HCT116 (cell line): ENCODE measurements around the gene SSU72. TPM values are rescaled to one million over a fixed set of nuclear protein-coding genes. Genes with fewer than 3 reads are reported as not detected.
A peak's percentile ranks its signal among the peaks of the same experiment; 100 is the strongest.

Experiments
- ATAC-seq: fragments of 200-7000 bp; cut with Tn5 transposase; 2 replicates; pipeline ENCODE4 v1.9.1; 2020; ENCODE audit warnings: mild to moderate bottlenecking, moderate library complexity
- BruUV-seq: library from RNA; stranded (reverse); fragments of 400-500 nt; replicated peaks from 2 replicates; lab custom pipeline; 2021; lab: Mats Ljungman, UMichigan
- CTCF ChIA-PET: fragments of 300-600 bp; sonication (Branson Sonifier 250); formaldehyde crosslinking; loops from one replicate; lab custom pipeline; 2021; ENCODE audit warnings: antibody characterized with exemption; lab: Charles Lee
- POLR2A ChIA-PET: fragments of 300-600, 350-600 bp; sonication (Branson Sonifier 250); formaldehyde crosslinking; loops from one replicate; lab custom pipeline; 2021; ENCODE audit warnings: antibody characterized with exemption; lab: Charles Lee
- RAD21 ChIA-PET, 2 experiments: fragments of 300-600 bp; sonication (Branson Sonifier 250); formaldehyde crosslinking; loops; one replicate each; lab custom pipeline; 2023; ENCODE audit warnings: low total read pairs in 2 of 2; ENCODE audit not compliant: uncharacterized antibody in 2 of 2, unreplicated experiment in 2 of 2, low non-redundant PET in 1 of 2; lab: Charles Lee
- DNase-seq: peaks from one replicate; pipeline ENCODE4 v3.0.0-alpha.2; 2010; ENCODE audit warnings: low read depth, low spot score
- H2AFZ ChIP-seq: fragments of 200-600 bp; shearing (Covaris generic), sonication (generic); 2 replicates; pipeline ENCODE4 v1.6.1; 2017; ENCODE audit warnings: low read depth, mixed run types, mixed read lengths, antibody characterized with exemption, low read length; ENCODE audit not compliant: poor library complexity, severe bottlenecking
- H3K27ac ChIP-seq: 2 replicates; pipeline ENCODE4 v1.5.1; 2012; ENCODE audit warnings: low read depth, low read length
- H3K27me3 ChIP-seq: fragments of 200-600 bp; sonication (generic); 2 replicates; pipeline ENCODE4 v1.6.1; 2016; ENCODE audit warnings: mixed run types, low read length, mixed read lengths; ENCODE audit not compliant: insufficient read depth
- H3K36me3 ChIP-seq, 2 experiments: fragments of 200-500 bp in 1 of 2; fragments of 200-600 bp in 1 of 2; sonication (Bioruptor generic) in 1 of 2; sonication (generic) in 1 of 2; 2 replicates each; pipeline versions ENCODE4 v1.5.1 to v1.6.1; 2014 to 2016; ENCODE audit warnings: low read length in 2 of 2, inconsistent platforms in 1 of 2, mixed read lengths in 1 of 2, mixed run types in 1 of 2; ENCODE audit not compliant: insufficient read depth in 2 of 2, control insufficient read depth in 1 of 2
- H3K4me1 ChIP-seq, 2 experiments: fragments of 200-600 bp in 1 of 2; sonication (generic) in 1 of 2; 2 replicates each; pipeline versions ENCODE4 v1.5.1 to v1.6.1; 2012 to 2017; ENCODE audit warnings: low read length in 2 of 2, inconsistent platforms in 1 of 2, mild to moderate bottlenecking in 1 of 2, mixed read lengths in 1 of 2, mixed run types in 1 of 2, moderate library complexity in 1 of 2; ENCODE audit not compliant: insufficient read depth in 2 of 2, control insufficient read depth in 1 of 2
- H3K4me2 ChIP-seq: fragments of 200-600 bp; sonication (generic); 2 replicates; pipeline ENCODE4 v1.6.1; 2017; ENCODE audit warnings: mixed run types, low read length, mixed read lengths
- H3K4me3 ChIP-seq, 2 experiments: fragments of 200-600 bp in 1 of 2; sonication (generic) in 1 of 2; replicated peaks in 1 of 2; 2 replicates each; pipeline ENCODE4 v1.5.1; 2011 to 2016; ENCODE audit warnings: low read length in 2 of 2, control low read depth in 1 of 2, low read depth in 1 of 2, mild to moderate bottlenecking in 1 of 2, mixed read lengths in 1 of 2, mixed run types in 1 of 2
- H3K79me2 ChIP-seq: fragments of 200-600 bp; sonication (generic); 2 replicates; pipeline ENCODE4 v1.6.1; 2017; ENCODE audit warnings: mild to moderate bottlenecking, mixed run types, low read length, moderate library complexity, mixed read lengths; ENCODE audit not compliant: insufficient read depth
- H3K9ac ChIP-seq: fragments of 200-600 bp; sonication (generic); 2 replicates; pipeline ENCODE4 v1.6.1; 2016; ENCODE audit warnings: low read length, mixed read lengths
- H3K9me2 ChIP-seq: fragments of 200-600 bp; sonication (generic), shearing (Covaris generic); 2 replicates; pipeline ENCODE4 v1.6.1; 2017; ENCODE audit warnings: mixed run types, mild to moderate bottlenecking, moderate library complexity; ENCODE audit not compliant: insufficient read depth
- H3K9me3 ChIP-seq, 2 experiments: fragments of 200-500 bp in 1 of 2; fragments of 200-600 bp in 1 of 2; sonication (Bioruptor generic) in 1 of 2; sonication (generic) in 1 of 2; 2 replicates each; pipeline ENCODE4 v1.6.1; 2014 to 2017; ENCODE audit warnings: low read length in 2 of 2, mixed read lengths in 2 of 2, inconsistent platforms in 1 of 2, low read depth in 1 of 2, mild to moderate bottlenecking in 1 of 2, mixed run types in 1 of 2, moderate library complexity in 1 of 2; ENCODE audit not compliant: control insufficient read depth in 1 of 2, insufficient read depth in 1 of 2
- H4K20me1 ChIP-seq: fragments of 200-600 bp; sonication (generic), shearing (Covaris generic); 2 replicates; pipeline ENCODE4 v1.6.1; 2017; ENCODE audit warnings: mixed run types, mild to moderate bottlenecking, moderate library complexity; ENCODE audit not compliant: insufficient read depth
- CEBPB ChIP-seq: IDR thresholded peaks from 2 replicates; pipeline ENCODE4 v1.6.1; 2012; ENCODE audit warnings: low read depth
- CTCF ChIP-seq, 3 experiments: fragments of 200-600 bp in 1 of 3; sonication (generic) in 1 of 3; IDR thresholded peaks in 2 of 3; conservative IDR thresholded peaks in 1 of 3; 2 replicates each; pipeline ENCODE4 v1.5.1; 2012 to 2017; ENCODE audit warnings: low read depth in 2 of 3, low read length in 2 of 3, antibody characterized with exemption in 1 of 3, borderline replicate concordance in 1 of 3, control low read depth in 1 of 3, mild to moderate bottlenecking in 1 of 3, mixed read lengths in 1 of 3, mixed run types in 1 of 3, moderate library complexity in 1 of 3; ENCODE audit not compliant: insufficient read depth in 1 of 3
- ELF1 ChIP-seq: IDR thresholded peaks from 2 replicates; pipeline ENCODE4 v1.6.1; 2012; ENCODE audit warnings: low read depth, borderline replicate concordance
- EZH2 ChIP-seq: fragments of 200-600 bp; sonication (generic); IDR thresholded peaks from 2 replicates; pipeline ENCODE4 v1.6.1; 2017; ENCODE audit warnings: antibody characterized with exemption, mixed run types
- POLR2AphosphoS5 ChIP-seq: IDR thresholded peaks from 2 replicates; pipeline ENCODE4 v1.6.1; 2011; ENCODE audit warnings: mild to moderate bottlenecking, low read depth, low read length, moderate library complexity
- RAD21 ChIP-seq: IDR thresholded peaks from 2 replicates; pipeline ENCODE4 v1.6.1; 2012; ENCODE audit warnings: low read depth, mild to moderate bottlenecking
- ZNF274 ChIP-seq: fragments of 200-500 bp; sonication (Bioruptor generic); IDR thresholded peaks from 2 replicates; pipeline ENCODE4 v1.6.1; 2014; ENCODE audit warnings: mild to moderate bottlenecking, low read depth, low read length, inconsistent platforms
- intact Hi-C: fragments of 100-400 bp; cut with micrococcal nuclease; formaldehyde crosslinking; loops from 2 replicates; pipeline ENCODE4 v1.10.0; 2022
- total RNA-seq: library from RNA; stranded (reverse); gene quantifications from one replicate; pipeline ENCODE4 v1.2.1, GENCODE V29; 2021; ENCODE audit not compliant: unreplicated experiment
- TF ChIP-seq, protein P1 (sequence below): IDR thresholded peaks from 2 replicates; pipeline ENCODE4 v1.6.1; 2012; ENCODE audit warnings: low read depth

SSU72 gene
- total RNA-seq, 1 experiment from 2014 or later = 134 TPM

- Histone ChIP-seq H3K4me1 (peaks cover 7 to 18% of the 10 kb centered on the region in 2 experiments; a peak in 2 of 4 replicates), H3K27me3 (no peaks in the 10 kb centered on the region), H3K79me2 (no peaks in the 10 kb centered on the region; the same call in 1 of the 2 replicates), H2AFZ (no peak overlapping the region), H3K9me3 (no peaks in the 10 kb centered on the region), H3K4me2 (no peak overlapping the region)
- POLR2A ChIA-PET = no interaction called here
- no TSS peak for BruUV-seq
- intact Hi-C loops = loop anchor here (10.0 kb wide), 1 partner anchor 275 kb away; the partner anchor contains the start of gene DVL1
- no peak for DNase-seq
- TF ChIP-seq RAD21 (no peak), CTCF (IDR thresholded peaks at IDR 0.05 in 2 of 3, conservative IDR thresholded peaks at IDR 0.05 in 1 of 3; ENCODE audit: borderline replicate concordance in 1 of 3, insufficient read depth in 1 of 3, low read depth in 2 of 3, low read length in 2 of 3) (peak in 2 of 3 experiments; percentile 59 to 62; a peak in 4 of 6 replicates)
- TF ChIP-seq, all 23 proteins: peak for 1
- H3K9ac ChIP-seq = no peak overlapping the region
- no peaks in the 10 kb centered on the region for H3K9me2 ChIP-seq
- no peak overlapping the region for H3K27ac ChIP-seq
- no peaks in the 10 kb centered on the region for H4K20me1 ChIP-seq
- ChIA-PET RAD21 (no interaction called here), CTCF (interaction anchor here (2.1 kb wide), 1 partner anchor 9 kb away, joined by 5 read pairs; no protein-coding TSS in a partner anchor)
- H3K4me3 ChIP-seq = no peak overlapping the region
- no peak for ATAC-seq
- peaks cover 0 to 3% of the 10 kb centered on the region in 2 experiments; a peak in 1 of 4 replicates for H3K36me3 ChIP-seq
These were observed 45.3 kb upstream of the SSU72 start for GRCh38 chr1:1619917-1620361.

- RAD21 ChIA-PET = no interaction called here
- intact Hi-C loops = loop anchor here (10.0 kb wide), 1 partner anchor 274 kb away; the partner anchor contains the start of gene DVL1
- CTCF ChIA-PET = interaction anchor here (2.1 kb wide), 1 partner anchor 10 kb away, joined by 5 read pairs; no protein-coding TSS in a partner anchor
- Histone ChIP-seq H2AFZ (no peak overlapping the region), H3K9me2 (no peaks in the 10 kb centered on the region), H3K4me1 (peaks cover 11 to 29% of the 10 kb centered on the region in 2 experiments; a peak in 3 of 4 replicates), H3K79me2 (peaks cover 9% of the 10 kb centered on the region; the same call in 1 of the 2 replicates), H3K27me3 (no peaks in the 10 kb centered on the region), H4K20me1 (0 out of 2 replicates have a peak, but pooled peaks cover 3% of the 10 kb centered on the region), H3K9me3 (no peaks in the 10 kb centered on the region), H3K4me3 (no peak overlapping the region), H3K36me3 (peaks cover 0 to 3% of the 10 kb centered on the region in 2 experiments; a peak in 1 of 4 replicates), H3K9ac (no peak overlapping the region), H3K27ac (no peak overlapping the region), H3K4me2 (no peak overlapping the region)
- POLR2A ChIA-PET = interaction anchor here (2.2 kb wide), 1 partner anchor 10 kb away, joined by 6 read pairs; no protein-coding TSS in a partner anchor
- ATAC-seq (no peak), DNase-seq (no peak)
- no TSS peak for BruUV-seq
- TF ChIP-seq ZNF274 (no peak), ELF1 (no peak), POLR2AphosphoS5 (no peak), EZH2 (no peak), CEBPB (no peak)
- TF ChIP-seq, protein P1, sequence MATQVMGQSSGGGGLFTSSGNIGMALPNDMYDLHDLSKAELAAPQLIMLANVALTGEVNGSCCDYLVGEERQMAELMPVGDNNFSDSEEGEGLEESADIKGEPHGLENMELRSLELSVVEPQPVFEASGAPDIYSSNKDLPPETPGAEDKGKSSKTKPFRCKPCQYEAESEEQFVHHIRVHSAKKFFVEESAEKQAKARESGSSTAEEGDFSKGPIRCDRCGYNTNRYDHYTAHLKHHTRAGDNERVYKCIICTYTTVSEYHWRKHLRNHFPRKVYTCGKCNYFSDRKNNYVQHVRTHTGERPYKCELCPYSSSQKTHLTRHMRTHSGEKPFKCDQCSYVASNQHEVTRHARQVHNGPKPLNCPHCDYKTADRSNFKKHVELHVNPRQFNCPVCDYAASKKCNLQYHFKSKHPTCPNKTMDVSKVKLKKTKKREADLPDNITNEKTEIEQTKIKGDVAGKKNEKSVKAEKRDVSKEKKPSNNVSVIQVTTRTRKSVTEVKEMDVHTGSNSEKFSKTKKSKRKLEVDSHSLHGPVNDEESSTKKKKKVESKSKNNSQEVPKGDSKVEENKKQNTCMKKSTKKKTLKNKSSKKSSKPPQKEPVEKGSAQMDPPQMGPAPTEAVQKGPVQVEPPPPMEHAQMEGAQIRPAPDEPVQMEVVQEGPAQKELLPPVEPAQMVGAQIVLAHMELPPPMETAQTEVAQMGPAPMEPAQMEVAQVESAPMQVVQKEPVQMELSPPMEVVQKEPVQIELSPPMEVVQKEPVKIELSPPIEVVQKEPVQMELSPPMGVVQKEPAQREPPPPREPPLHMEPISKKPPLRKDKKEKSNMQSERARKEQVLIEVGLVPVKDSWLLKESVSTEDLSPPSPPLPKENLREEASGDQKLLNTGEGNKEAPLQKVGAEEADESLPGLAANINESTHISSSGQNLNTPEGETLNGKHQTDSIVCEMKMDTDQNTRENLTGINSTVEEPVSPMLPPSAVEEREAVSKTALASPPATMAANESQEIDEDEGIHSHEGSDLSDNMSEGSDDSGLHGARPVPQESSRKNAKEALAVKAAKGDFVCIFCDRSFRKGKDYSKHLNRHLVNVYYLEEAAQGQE = no peak
These were observed 43.9 kb upstream of the SSU72 start for GRCh38 chr1:1618396-1619068.
